ENCODE data around the gene TMCO4. TPM values are rescaled to one million over a fixed set of nuclear protein-coding genes. Genes with fewer than 3 reads are reported as not detected.

The TMCO4 gene
- total and polyA plus RNA-seq, 4 experiments from 2014 or later: 14.9 to 32.7 (median 22.7) TPM

DNA sequence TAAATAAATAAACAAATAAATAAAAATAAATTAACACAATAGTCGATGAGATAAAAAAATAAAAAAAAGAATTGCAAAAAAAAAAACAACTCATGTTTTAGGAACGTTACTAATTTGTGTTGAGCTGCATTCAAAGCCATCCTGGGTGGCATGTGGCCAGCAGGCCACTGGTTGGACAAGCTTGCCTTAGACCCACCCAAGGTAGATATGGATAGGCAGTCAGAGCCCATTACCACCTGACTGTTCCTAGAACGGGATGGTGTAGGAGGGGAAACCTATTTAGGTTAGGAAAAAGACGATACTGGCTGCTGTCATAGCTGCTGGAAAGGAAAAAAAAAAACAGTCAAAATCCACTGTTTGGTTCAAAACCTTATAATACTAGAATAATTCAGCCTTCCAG, 94.3 kb downstream of the TMCO4 start:
- Mint-ChIP-seq H3K36me3 (peaks cover 13 to 16% of the 10 kb centered on the region in 2 donors), H3K9me3 (no peaks in the 10 kb centered on the region)

DNA sequence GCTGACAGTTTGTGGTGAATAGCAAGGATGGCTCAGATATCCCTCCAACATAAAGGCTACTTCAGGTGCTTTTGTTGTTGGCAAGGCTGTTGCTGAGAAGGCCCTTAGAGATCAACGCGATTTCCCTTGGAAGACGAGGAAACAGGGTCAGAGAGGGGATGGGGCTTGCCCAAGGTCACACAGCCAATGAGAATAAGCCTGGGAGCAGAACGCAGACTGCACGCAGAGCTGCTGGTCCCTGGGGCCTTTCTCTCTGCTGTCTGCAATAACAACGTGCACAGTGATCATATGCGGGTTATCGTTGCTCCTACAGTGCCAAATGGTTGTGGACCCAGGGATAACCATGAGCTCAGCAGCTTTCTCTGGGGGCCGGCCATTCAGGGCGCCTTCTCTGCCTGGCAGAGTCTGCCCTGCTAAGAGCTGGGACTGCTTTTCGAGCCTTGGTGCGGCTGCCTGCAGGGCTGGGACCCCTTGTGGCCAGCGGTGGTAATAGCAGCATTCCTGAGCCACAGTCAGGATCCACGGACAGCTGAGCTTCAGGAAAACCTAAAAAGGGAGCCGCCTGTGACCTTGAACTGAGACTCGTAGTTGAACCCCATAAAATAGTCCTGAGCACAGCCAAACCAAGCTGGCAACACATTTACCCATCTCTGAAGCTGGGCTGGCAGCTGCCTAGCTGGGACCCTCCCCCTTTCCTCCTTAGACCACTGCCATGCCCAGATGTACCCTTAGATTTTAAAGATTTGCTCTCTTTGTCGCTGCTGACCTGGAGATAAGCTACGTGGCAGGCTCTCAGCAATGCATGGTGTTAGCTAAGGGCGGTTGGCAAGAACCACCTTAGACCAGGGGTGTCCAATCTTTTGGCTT, 95.2 kb downstream of the TMCO4 start:
- no peaks in the 10 kb centered on the region for H3K9me3 ChIP-seq (ENCODE audit: control insufficient read depth in 1 of 2, low read length in 2 of 2)
- no peaks in the 10 kb centered on the region for H3K9me3 Mint-ChIP-seq

More for the DNA sequence above, 94.3 kb downstream of the TMCO4 start:
- Histone ChIP-seq H3K4me3 (ENCODE audit: low read length in 2 of 2) (no peak overlapping the region), H3K4me1 (ENCODE audit: insufficient read depth, low read length) (peaks cover 10% of the 10 kb centered on the region), H3K27me3 (ENCODE audit: insufficient read depth, low read length) (no peaks in the 10 kb centered on the region), H3K36me3 (ENCODE audit: insufficient read depth, low read length) (no peaks in the 10 kb centered on the region), H3K27ac (ENCODE audit: low read depth, low read length) (no peak overlapping the region), H3K9me3 (ENCODE audit: control insufficient read depth in 1 of 2, low read length in 2 of 2) (no peaks in the 10 kb centered on the region)
- ChIA-PET CTCF (ENCODE audit: partially characterized antibody) (interaction anchor here (0.7 to 6.5 kb wide), 15 partner anchors 9 to 63 kb away, joined by 3 to 177 read pairs (median 4); partner anchors contain the start of gene HTR6), POLR2A (ENCODE audit: partially characterized antibody) (interaction anchor here (0.7 kb wide), 1 partner anchor 43 kb away, joined by 3 read pairs; no protein-coding TSS in a partner anchor)
- H3K4me1 Mint-ChIP-seq: peaks cover 3 to 15% (median 9%) of the 10 kb centered on the region in 4 donors
- no peaks in the 10 kb centered on the region for H3K27me3 Mint-ChIP-seq
- peak overlapping the region in 1 of 7 donors; percentile 68 for H3K27ac Mint-ChIP-seq
- DNase-seq: no peak
- no peak overlapping the region for H3K4me3 Mint-ChIP-seq
- intact Hi-C loops (cut with micrococcal nuclease): no loop called here

DNA sequence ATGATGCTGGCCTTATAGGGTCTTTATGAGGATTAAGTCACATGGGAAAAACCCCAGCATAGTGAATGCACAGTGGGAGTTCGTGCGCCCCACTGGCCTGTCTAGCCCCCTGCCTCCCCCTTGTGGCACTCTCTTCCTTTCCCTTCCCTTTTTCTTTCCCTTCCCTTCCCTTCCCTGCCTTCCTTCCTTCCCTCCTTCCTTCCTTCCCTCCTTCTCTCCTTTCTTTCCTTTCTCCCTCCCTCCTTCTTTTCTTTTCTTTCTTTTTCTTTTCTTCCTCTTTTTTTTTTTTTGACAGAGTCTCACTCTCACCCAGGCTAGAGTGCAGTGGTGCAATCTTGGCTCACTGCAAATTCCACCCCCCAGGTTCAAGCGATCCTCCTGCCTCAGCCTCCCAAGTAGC, 96.4 kb downstream of the TMCO4 start:
- no peak for DNase-seq
- Mint-ChIP-seq H3K27ac (no peak overlapping the region), H3K36me3 (peaks cover 17 to 21% of the 10 kb centered on the region in 2 donors), H3K4me3 (no peak overlapping the region), H3K9me3 (no peaks in the 10 kb centered on the region), H3K4me1 (peaks cover 2 to 13% (median 8%) of the 10 kb centered on the region in 4 donors), H3K27me3 (no peaks in the 10 kb centered on the region)
- no peak overlapping the region for H3K27ac ChIP-seq (ENCODE audit: low read depth, low read length)
- no peaks in the 10 kb centered on the region for H3K36me3 ChIP-seq (ENCODE audit: insufficient read depth, low read length)
- no peaks in the 10 kb centered on the region for H3K27me3 ChIP-seq (ENCODE audit: insufficient read depth, low read length)
- H3K4me1 ChIP-seq (ENCODE audit: insufficient read depth, low read length): peaks cover 8% of the 10 kb centered on the region
- POLR2A ChIA-PET (ENCODE audit: partially characterized antibody): no interaction called here
- CTCF ChIA-PET (ENCODE audit: partially characterized antibody): interaction anchor here (1.1 to 6.5 kb wide), 8 partner anchors 8 to 42 kb away, joined by 3 to 177 read pairs (median 10); partner anchors contain the start of gene HTR6
- intact Hi-C loops (cut with micrococcal nuclease): no loop called here
- H3K9me3 ChIP-seq (ENCODE audit: control insufficient read depth in 1 of 2, low read length in 2 of 2): no peaks in the 10 kb centered on the region
- no peak overlapping the region for H3K4me3 ChIP-seq (ENCODE audit: low read length in 2 of 2)

More for the DNA sequence above, 95.2 kb downstream of the TMCO4 start:
- peaks cover 8% of the 10 kb centered on the region for H3K4me1 ChIP-seq (ENCODE audit: insufficient read depth, low read length)
- CTCF ChIA-PET (ENCODE audit: partially characterized antibody): interaction anchor here (0.9 to 6.5 kb wide), 19 partner anchors 9 to 64 kb away, joined by 3 to 177 read pairs (median 6); partner anchors contain the start of gene HTR6
- no peak overlapping the region for H3K4me3 ChIP-seq (ENCODE audit: low read length in 2 of 2)
- H3K27ac Mint-ChIP-seq: peak overlapping the region in 1 of 7 donors; percentile 72
- no peak overlapping the region for H3K4me3 Mint-ChIP-seq
- H3K27ac ChIP-seq (ENCODE audit: low read depth, low read length): no peak overlapping the region
- no peaks in the 10 kb centered on the region for H3K27me3 ChIP-seq (ENCODE audit: insufficient read depth, low read length)
- H3K27me3 Mint-ChIP-seq: no peaks in the 10 kb centered on the region
- peak; percentile 42 to 68 (median 57) for DNase-seq
- H3K36me3 ChIP-seq (ENCODE audit: insufficient read depth, low read length): no peaks in the 10 kb centered on the region
- intact Hi-C loops (cut with micrococcal nuclease): loop anchor here (1.0 kb wide), 1 partner anchor 43 kb away; no protein-coding TSS in a partner anchor
- POLR2A ChIA-PET (ENCODE audit: partially characterized antibody): interaction anchor here (1.3 to 1.5 kb wide), 2 partner anchors 42 to 45 kb away, joined by 4 to 8 read pairs; no protein-coding TSS in a partner anchor
- H3K4me1 Mint-ChIP-seq: peaks cover 2 to 13% (median 7%) of the 10 kb centered on the region in 4 donors
- H3K36me3 Mint-ChIP-seq: peaks cover 15% of the 10 kb centered on the region in 2 donors

DNA sequence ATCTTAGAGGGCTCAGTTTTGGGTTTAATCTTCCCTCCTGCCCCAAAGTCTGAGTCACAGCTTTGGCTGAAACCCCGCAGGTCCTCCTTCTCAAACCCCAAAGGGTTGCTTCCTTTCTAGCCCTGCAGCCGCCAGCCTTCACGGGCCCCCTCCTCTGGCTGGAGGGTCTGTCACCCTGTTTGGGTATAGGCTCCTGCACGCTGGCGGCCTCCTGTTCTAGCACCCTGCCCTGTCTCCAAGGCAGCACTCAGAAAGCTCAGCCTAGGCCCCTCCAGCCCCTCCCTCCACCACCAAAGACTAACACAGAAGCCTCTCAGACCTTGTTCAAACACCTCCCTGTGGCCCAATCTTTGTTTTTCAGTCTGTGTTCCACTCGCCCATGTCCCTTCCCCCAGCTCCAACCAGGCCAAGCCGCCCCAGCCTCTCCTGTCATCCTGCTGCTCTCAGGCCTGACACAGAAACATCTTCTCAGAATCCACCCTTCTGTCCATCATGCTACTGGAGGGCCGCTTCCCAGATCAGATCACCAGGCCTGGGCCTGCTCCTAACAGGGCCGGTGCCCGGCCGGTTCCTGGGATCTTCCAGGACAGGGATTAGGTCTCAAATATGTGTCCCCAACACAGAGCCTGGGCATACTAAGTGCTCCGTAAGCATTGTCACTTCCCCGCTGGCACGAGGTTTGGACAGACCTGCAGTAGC, 99.5 kb downstream of the TMCO4 start:
- Histone ChIP-seq H3K36me3 (ENCODE audit: insufficient read depth, low read length) (no peaks in the 10 kb centered on the region), H3K27me3 (ENCODE audit: insufficient read depth, low read length) (no peaks in the 10 kb centered on the region), H3K4me1 (ENCODE audit: insufficient read depth, low read length) (peaks cover 8% of the 10 kb centered on the region), H3K4me3 (ENCODE audit: low read length in 2 of 2) (no peak overlapping the region), H3K9me3 (ENCODE audit: control insufficient read depth in 1 of 2, low read length in 2 of 2) (no peaks in the 10 kb centered on the region), H3K27ac (ENCODE audit: low read depth, low read length) (no peak overlapping the region)
- Mint-ChIP-seq H3K27ac (peak overlapping the region in 3 of 7 donors; percentile 37 to 52 (median 41)), H3K4me3 (no peak overlapping the region), H3K36me3 (peaks cover 18 to 34% of the 10 kb centered on the region in 2 donors), H3K9me3 (no peaks in the 10 kb centered on the region), H3K4me1 (peaks cover 2 to 13% (median 8%) of the 10 kb centered on the region in 4 donors), H3K27me3 (no peaks in the 10 kb centered on the region)
- intact Hi-C loops (cut with micrococcal nuclease): no loop called here
- DNase-seq: no peak
- POLR2A ChIA-PET (ENCODE audit: partially characterized antibody): no interaction called here
- CTCF ChIA-PET (ENCODE audit: partially characterized antibody): interaction anchor here (1.1 kb wide), 1 partner anchor 39 kb away, joined by 4 read pairs; no protein-coding TSS in a partner anchor

DNA sequence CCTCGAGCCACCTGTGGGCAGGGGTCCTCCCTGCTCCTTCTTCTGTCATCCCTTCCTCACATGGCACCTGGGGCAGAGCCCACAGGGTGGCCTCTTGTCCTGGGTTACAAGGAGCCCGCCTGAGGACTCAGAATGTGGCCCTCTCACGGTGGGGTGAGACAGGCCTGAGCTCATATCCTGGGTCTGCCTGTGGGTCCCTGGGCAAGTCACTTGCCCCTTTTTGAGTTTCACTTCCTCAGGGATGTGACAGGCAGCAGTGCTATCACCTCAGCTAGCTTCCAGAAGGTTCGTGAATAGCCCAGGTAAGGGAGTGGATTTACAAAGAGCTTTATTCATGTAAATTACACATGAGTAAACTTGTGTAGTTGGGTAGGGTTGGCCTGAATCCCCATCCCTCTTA, 101.5 kb downstream of the TMCO4 start:
- no peaks in the 10 kb centered on the region for H3K36me3 ChIP-seq (ENCODE audit: insufficient read depth, low read length)
- no peak overlapping the region for H3K4me3 ChIP-seq (ENCODE audit: low read length in 2 of 2)
- no peaks in the 10 kb centered on the region for H3K9me3 Mint-ChIP-seq
- H3K4me3 Mint-ChIP-seq: no peak overlapping the region
- H3K4me1 ChIP-seq (ENCODE audit: insufficient read depth, low read length): no peaks in the 10 kb centered on the region
- H3K36me3 Mint-ChIP-seq: peaks cover 33 to 44% of the 10 kb centered on the region in 2 donors
- H3K27me3 Mint-ChIP-seq: no peaks in the 10 kb centered on the region
- no peaks in the 10 kb centered on the region for H3K9me3 ChIP-seq (ENCODE audit: control insufficient read depth in 1 of 2, low read length in 2 of 2)
- intact Hi-C loops (cut with micrococcal nuclease): no loop called here
- no peaks in the 10 kb centered on the region for H3K27me3 ChIP-seq (ENCODE audit: insufficient read depth, low read length)
- peak overlapping the region in 1 of 7 donors; percentile 40 for H3K27ac Mint-ChIP-seq
- POLR2A ChIA-PET (ENCODE audit: partially characterized antibody): no interaction called here
- CTCF ChIA-PET (ENCODE audit: partially characterized antibody): no interaction called here
- DNase-seq: no peak
- peaks cover 0 to 3% (median 0%) of the 10 kb centered on the region in 4 donors for H3K4me1 Mint-ChIP-seq
- H3K27ac ChIP-seq (ENCODE audit: low read depth, low read length): no peak overlapping the region

DNA sequence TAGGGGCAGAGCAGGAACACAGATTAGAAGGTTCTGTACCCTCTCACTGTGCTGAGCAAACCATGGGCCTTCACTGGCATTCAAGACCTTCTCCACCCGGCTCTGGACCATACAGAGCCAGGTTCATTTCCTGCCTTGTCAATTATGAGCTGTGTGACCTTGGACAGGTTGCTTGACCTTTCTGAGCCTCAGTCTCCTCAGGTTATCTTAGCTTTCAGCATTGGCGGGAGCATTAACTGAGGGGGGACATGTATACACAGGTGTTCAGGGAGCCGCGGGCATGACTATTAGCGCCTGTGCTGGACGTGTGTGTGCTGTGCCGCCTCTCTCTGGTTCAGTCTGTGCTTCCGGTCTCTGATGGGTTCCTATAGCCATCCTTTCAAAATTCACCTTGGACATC, 102.9 kb downstream of the TMCO4 start:
- no peak for DNase-seq

More for the DNA sequence above, 102.9 kb downstream of the TMCO4 start:
- no peaks in the 10 kb centered on the region for H3K27me3 Mint-ChIP-seq
- Histone ChIP-seq H3K4me3 (ENCODE audit: low read length in 2 of 2) (no peak overlapping the region), H3K36me3 (ENCODE audit: insufficient read depth, low read length) (no peaks in the 10 kb centered on the region), H3K27me3 (ENCODE audit: insufficient read depth, low read length) (no peaks in the 10 kb centered on the region), H3K4me1 (ENCODE audit: insufficient read depth, low read length) (no peaks in the 10 kb centered on the region), H3K9me3 (ENCODE audit: control insufficient read depth in 1 of 2, low read length in 2 of 2) (no peaks in the 10 kb centered on the region), H3K27ac (ENCODE audit: low read depth, low read length) (no peak overlapping the region)
- no peak overlapping the region for H3K27ac Mint-ChIP-seq
- H3K4me1 Mint-ChIP-seq: peaks cover 0 to 6% (median 1%) of the 10 kb centered on the region in 4 donors
- no peak overlapping the region for H3K4me3 Mint-ChIP-seq
- intact Hi-C loops (cut with micrococcal nuclease): no loop called here
- H3K9me3 Mint-ChIP-seq: no peaks in the 10 kb centered on the region
- CTCF ChIA-PET (ENCODE audit: partially characterized antibody): interaction anchor here (1.0 to 1.5 kb wide), 3 partner anchors 9 to 36 kb away, joined by 3 to 4 read pairs (median 4); no protein-coding TSS in a partner anchor
- POLR2A ChIA-PET (ENCODE audit: partially characterized antibody): no interaction called here
- H3K36me3 Mint-ChIP-seq: peaks cover 38 to 50% of the 10 kb centered on the region in 2 donors
